ENCODE measurements around the gene MYOCD. TPM values are rescaled to one million over a fixed set of nuclear protein-coding genes. Genes with fewer than 3 reads are reported as not detected.

MYOCD gene
- total and polyA plus RNA-seq, 2 of the 13 experiments (the other 11 are each of a cell fraction or from before 2014, with no cell fraction given): not detected

DNA sequence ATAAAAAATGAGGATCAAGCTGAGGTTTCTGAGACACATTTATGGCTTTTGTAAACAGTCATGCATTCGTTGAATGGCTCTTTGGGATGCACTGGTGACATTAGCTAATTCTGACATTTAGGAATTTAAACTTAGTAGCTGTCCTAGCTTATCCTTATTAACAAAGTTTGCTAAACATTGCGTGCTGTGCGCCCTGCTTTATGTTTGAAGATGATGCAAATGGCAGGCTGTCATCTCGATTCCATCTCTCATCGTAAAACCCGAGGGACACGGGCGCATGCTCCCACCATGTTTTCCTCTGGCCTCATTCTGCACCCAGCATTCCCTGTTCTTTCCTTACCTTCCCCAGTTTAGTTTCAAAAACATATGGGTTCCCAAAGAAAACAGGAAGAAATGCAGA, 69.8 kb downstream of the MYOCD start (continued):
- TF ChIP-seq KDM5A (IDR thresholded peaks at IDR 0.05; ENCODE audit: borderline replicate concordance, low read length): no peak
- TF ChIP-seq SP5 (CRISPR knock-in tag; IDR thresholded peaks at IDR 0.05; ENCODE audit: borderline replicate concordance, low read depth): no peak
- TF ChIP-seq SP1 (IDR thresholded peaks at IDR 0.05): no peak
- no peak for TF ChIP-seq SP1 (CRISPR knock-in tag; IDR thresholded peaks at IDR 0.05)
- TF ChIP-seq NFE2L1 (CRISPR knock-in tag; IDR thresholded peaks at IDR 0.05; ENCODE audit: borderline replicate concordance): no peak
- no peak for TF ChIP-seq ELF3 (CRISPR knock-in tag; IDR thresholded peaks at IDR 0.05)
- no peak for TF ChIP-seq BORCS8-MEF2B (CRISPR knock-in tag; IDR thresholded peaks at IDR 0.05)
- no peak for TF ChIP-seq MYNN (CRISPR knock-in tag; IDR thresholded peaks at IDR 0.05; ENCODE audit: low read depth)

DNA sequence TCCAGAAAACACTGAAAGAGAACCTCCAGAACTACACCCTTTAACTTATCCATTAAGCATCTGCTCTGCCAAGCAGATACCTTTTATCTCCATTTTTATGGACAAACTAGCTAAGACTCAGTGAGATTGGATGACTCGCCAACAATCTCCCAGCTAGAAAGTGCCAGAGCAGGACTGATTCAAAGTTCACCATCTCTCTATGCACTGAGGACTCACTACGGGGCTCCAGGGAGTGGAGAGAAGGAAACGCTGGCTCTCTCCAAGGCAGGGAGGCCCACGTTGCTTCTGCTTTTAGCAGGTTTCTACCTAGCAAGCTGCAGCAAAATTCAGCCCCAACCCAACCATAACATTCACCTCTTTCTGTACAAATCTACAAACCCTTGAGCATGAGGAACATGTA, 70.8 kb downstream of the MYOCD start:
- H3K27me3 ChIP-seq (ENCODE audit: control insufficient read depth in 1 of 2, insufficient read depth in 2 of 2, low read length in 2 of 2): peaks cover 2 to 3% of the 10 kb centered on the region in 2 experiments; a peak in 1 of 5 replicates
- 31% methylated on average over 4 of the region's 4 CpGs for WGBS (ENCODE audit: low lambda C conversion rate)
- no peaks in the 10 kb centered on the region for H3K9me3 ChIP-seq (ENCODE audit: low read length)
- in situ Hi-C loops (cut with HindIII; ENCODE audit: extremely low pct_ligation_motif_present, low pct_unique_long_range_greater_than_20kb): no loop called here
- H3K9ac ChIP-seq (ENCODE audit: insufficient read depth, low read depth, low read length): no peak overlapping the region
- DNase-seq (ENCODE audit: low spot score) (no peak), FAIRE-seq (no peak), ATAC-seq (no peak)
- no peaks in the 10 kb centered on the region for H4K20me1 ChIP-seq (ENCODE audit: insufficient read depth, low read length)
- no peaks in the 10 kb centered on the region for H3K79me2 ChIP-seq (ENCODE audit: insufficient read depth, low read length)
- ChIA-PET POLR2A (no interaction called here), CTCF (ENCODE audit: low intra/inter-chr PET ratio, low total read pairs) (no interaction called here)
- no peak overlapping the region for H2AFZ ChIP-seq (ENCODE audit: low read length)
- no peak for TF ChIP-seq ARHGAP35 (CRISPR knock-in tag; IDR thresholded peaks at IDR 0.05; ENCODE audit: borderline replicate concordance)
- TF ChIP-seq, protein P1, sequence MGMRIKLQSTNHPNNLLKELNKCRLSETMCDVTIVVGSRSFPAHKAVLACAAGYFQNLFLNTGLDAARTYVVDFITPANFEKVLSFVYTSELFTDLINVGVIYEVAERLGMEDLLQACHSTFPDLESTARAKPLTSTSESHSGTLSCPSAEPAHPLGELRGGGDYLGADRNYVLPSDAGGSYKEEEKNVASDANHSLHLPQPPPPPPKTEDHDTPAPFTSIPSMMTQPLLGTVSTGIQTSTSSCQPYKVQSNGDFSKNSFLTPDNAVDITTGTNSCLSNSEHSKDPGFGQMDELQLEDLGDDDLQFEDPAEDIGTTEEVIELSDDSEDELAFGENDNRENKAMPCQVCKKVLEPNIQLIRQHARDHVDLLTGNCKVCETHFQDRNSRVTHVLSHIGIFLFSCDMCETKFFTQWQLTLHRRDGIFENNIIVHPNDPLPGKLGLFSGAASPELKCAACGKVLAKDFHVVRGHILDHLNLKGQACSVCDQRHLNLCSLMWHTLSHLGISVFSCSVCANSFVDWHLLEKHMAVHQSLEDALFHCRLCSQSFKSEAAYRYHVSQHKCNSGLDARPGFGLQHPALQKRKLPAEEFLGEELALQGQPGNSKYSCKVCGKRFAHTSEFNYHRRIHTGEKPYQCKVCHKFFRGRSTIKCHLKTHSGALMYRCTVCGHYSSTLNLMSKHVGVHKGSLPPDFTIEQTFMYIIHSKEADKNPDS (CRISPR knock-in tag; IDR thresholded peaks at IDR 0.05): no peak
- no peak for TF ChIP-seq ZEB1 (IDR thresholded peaks at IDR 0.05; ENCODE audit: insufficient replicate concordance, low read depth)
- no peak for TF ChIP-seq HOXA3 (CRISPR knock-in tag; IDR thresholded peaks at IDR 0.05)
- TF ChIP-seq RXRB (CRISPR knock-in tag; IDR thresholded peaks at IDR 0.05; ENCODE audit: borderline replicate concordance): no peak
- no peak overlapping the region for H3K4me2 ChIP-seq (ENCODE audit: low read depth, low read length)
- H3K27ac ChIP-seq (ENCODE audit: extremely low read length, insufficient read depth, low read length): no peak overlapping the region
- H3K4me1 ChIP-seq (ENCODE audit: insufficient read depth, low read length): no peaks in the 10 kb centered on the region
- H3K4me3 ChIP-seq (replicated peaks in 1 of 3; ENCODE audit: insufficient read depth in 1 of 3, low read depth in 2 of 3, low read length in 3 of 3): no peak overlapping the region
- no TSS peak for BruUV-seq (replicated peaks)
- no peaks in the 10 kb centered on the region for H3K36me3 ChIP-seq (replicated peaks in 1 of 2; ENCODE audit: control insufficient read depth in 1 of 2, insufficient read depth in 2 of 2, low read length in 2 of 2)
- intact Hi-C loops (cut with micrococcal nuclease; ENCODE audit: unreplicated experiment): no loop called here

Measured in HepG2 (cell line).